Forelimb muscle (tissue), 1 donor: ENCODE measurements around the gene SLC6A8. TPM values are rescaled to one million over a fixed set of nuclear protein-coding genes. Genes with fewer than 3 reads are reported as not detected.

Experiments
- DNase-seq: peaks from one replicate; pipeline ENCODE4 v3.0.0-alpha.2; 2013; ENCODE audit warnings: low read depth
- polyA plus RNA-seq: library from polyadenylated mRNA; unstranded; fragments of 120-200 nt; gene quantifications from one replicate; pipeline ENCODE4 v1.2.1, GENCODE V29; 2013; ENCODE audit not compliant: insufficient read length

Gene SLC6A8
- polyA plus RNA-seq, 1 donor: 40.6 TPM

DNA sequence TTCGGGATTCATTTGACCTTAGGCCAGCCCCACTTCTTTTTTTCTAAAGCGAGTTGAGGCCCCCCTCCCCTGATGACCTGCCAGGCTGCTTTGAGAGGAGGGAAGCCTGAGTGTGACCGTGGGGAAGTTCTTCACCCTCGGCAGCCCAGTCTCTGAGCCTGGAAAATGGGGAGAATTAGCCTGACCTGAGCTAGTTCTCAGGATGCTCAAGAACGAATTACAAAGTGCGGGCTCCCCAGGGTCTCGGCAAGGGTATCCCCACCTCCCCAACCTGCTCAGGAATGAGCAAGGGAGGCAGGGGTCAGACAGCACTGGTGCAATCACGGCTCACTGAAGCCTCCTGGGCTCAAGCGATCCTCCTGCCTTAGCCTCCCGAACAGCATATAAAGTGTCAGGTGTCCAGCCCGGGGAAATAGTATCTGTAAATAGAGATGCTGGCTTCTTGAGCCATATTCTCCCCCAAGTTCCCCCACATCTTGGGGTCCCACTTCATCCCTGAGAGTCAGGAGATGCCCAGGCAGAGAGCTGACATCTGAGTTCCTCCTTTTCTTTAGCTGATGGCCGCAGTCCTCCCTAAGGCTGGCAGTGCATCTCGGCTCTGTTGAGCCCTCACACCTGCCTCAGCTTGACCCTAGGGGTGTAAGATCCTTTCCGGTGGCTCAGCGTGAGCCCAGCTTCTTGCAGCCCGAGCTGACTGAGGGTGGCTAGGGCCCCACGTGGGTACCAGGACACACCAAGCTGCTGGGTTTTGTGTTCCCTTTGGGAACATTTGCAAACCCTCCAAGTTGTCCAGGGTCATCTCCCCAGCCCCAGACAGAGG, 39.2 kb upstream of the SLC6A8 start:
- DNase-seq: no peak

DNA sequence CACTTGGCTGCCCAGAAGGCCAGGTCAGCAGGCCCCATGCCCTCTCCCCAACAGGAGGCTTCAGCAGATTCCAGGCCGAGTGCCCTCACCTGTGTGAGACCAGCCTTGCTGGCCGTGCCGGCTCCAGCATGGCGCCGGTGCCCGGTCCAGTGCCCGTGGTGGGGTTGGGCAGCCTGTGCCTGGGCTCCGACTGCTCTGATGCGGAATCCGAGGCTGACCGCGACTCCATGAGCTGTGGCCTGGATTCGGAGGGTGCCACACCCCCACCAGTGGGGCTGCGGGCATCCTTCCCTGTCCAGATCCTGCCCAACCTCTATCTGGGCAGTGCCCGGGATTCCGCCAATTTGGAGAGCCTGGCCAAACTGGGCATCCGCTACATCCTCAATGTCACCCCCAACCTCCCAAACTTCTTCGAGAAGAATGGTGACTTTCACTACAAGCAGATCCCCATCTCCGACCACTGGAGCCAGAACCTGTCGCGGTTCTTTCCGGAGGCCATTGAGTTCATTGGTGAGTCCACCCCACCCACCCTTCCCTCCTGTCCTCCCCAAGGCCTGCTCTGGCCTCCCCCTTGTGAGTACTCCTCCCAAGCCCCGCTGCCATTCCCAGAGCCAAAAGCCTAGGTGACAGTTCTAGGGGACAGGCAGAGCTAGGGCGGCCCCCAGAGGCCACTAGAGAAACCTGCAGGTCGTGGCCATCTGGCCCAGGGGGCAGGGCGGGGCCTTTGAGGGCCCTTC, 38.4 kb upstream of the SLC6A8 start:
- no peak for DNase-seq

DNA sequence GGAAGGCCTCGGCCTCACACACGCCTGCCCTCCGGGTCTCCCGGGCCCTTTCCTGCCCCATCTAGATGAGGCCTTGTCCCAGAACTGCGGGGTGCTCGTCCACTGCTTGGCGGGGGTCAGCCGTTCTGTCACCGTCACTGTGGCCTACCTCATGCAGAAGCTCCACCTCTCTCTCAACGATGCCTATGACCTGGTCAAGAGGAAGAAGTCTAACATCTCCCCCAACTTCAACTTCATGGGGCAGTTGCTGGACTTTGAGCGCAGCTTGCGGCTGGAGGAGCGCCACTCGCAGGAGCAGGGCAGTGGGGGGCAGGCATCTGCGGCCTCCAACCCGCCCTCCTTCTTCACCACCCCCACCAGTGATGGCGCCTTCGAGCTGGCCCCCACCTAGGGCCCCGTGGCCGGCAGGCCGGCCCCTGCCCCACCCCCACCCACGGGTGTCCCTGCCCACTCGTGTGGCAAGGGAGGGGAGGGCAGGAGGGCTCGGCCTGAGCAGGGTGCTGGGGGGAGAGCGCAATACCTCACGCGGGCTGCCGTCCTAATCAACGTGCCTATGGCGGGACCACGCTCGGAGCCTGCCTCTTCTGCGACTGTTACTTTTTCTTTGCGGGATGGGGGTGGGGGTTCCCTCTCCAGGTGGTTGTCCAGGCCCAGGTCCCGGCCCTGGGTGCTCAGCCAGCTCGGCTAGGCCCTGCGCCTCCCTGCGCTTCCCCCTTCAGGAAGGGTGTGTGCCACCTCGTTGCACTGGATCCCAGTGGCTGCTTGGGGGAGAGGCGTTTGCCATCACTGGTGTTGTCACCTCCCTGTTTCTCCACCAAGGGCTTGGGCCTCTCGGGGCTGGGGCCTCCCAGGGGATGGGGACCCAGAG, 37.6 kb upstream of the SLC6A8 start:
- no peak for DNase-seq

DNA sequence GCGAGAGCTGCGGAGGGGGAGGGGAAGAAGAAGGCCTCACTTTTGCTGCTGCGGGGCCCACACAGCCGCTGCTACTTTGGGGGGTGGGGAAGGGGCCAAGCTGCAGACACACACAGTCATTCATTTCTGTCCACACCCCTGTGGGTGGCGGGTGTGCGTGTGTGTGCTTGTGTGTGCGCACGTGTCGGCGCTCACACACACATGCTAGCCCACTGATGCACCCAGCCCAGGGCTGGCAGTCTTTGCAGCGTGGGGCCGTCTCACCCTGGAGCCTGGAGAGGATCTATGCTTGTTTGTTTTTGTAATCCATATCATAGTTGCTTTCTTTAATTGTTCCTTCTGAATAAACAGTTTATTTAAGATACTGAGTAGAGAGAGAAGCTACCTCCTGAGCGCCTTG, 36.8 kb upstream of the SLC6A8 start:
- no peak for DNase-seq

DNA sequence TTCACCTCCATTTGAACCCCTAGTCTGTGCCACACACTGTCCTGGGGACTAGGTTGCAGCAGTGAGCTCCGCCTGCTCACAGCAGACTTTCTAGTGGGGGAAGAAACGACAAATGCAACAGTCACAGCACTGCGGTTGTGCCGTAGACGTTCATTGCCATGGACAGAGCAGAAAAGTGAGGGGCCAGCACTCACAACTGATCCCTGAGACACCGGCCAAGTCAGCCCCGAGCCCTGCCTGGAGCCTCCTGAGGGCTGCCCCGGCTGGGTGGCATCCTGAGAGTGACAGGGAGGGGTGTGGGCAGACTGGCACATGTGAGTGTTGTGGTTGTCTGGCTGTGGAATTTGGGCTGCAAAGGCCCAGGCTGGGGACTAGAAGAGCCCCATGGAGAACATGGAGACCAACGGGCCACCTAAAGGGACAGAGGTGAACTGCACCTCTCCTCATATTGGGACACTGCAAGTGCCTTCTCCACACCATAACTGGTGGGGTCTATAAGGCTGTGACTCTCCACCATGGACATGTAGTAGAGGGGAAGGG, 36.1 kb upstream of the SLC6A8 start:
- no peak for DNase-seq

DNA sequence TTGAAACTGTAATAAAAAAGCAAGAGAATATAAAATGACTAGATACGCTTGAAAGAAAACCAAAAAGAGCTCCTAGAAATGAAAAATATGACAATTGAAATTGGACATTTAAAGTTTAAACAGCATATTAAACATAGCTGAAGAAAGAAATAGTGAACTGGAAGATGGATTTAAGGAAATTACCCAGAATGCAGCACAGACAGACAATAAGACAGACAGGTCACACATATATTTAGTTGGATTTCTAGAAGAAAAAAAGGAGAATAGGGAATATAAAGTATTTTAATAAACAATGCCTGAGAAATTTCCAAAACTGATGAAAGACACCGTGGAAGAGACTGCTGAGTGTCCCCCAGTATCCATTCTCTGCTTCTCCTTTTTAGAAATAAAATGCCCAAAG, 34.2 kb upstream of the SLC6A8 start:
- no peak for DNase-seq

DNA sequence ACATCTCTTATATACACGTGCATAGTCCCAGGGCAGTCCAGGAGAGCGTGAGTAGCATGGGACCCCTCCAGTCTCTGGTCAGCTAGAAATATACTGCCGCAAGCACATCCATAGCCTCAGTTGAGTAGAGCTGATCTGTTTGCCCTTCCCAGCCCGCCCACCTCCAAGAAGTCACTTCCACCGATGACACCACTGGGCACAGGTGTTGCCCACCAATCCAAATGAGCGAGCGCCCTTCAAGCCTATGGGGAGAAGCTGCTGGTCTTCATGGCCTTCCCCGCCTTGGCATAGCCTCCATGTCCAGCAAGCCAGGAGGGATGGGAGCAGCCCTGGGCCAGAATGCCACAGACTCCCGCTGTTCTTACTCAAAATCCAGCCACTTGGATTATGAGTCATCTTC, 30.6 kb upstream of the SLC6A8 start:
- DNase-seq: no peak

DNA sequence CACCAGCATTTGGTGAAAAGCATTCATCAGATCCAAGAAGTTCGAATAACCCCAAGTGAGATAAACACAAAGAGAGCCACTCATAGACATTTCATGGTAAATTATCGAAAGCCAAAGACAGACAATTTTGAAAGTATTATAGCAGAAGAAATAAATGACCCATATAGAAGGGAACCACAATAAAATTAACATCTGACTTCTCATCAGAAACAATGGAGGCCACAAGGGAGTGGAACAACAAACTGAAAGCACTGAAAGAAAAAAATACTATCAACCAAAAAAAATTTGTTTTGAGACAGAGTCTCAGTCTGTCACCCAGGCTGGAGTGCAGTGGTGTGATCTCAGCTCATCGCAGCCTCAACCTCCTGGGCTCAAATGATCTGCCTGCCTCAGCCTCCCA, 28.5 kb upstream of the SLC6A8 start:
- no peak for DNase-seq

DNA sequence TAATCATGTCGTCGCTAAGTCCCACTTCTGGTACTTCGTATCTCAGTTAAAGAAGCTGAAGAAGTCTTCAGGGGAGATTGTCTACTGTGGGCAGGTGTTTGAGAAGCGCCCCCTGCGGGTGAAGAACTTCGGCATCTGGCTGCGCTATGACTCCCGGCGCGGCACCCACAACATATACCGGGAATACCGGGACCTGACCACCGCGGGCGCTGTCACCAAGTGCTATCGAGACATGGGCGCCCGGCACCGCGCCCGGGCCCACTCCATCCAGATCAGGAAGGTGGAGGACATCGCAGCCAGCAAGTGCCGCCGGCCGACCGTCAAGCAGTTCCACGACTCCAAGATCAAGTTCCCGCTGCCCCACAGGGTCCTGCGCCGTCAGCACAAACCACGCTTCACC, 25.5 kb upstream of the SLC6A8 start:
- no peak for DNase-seq

DNA sequence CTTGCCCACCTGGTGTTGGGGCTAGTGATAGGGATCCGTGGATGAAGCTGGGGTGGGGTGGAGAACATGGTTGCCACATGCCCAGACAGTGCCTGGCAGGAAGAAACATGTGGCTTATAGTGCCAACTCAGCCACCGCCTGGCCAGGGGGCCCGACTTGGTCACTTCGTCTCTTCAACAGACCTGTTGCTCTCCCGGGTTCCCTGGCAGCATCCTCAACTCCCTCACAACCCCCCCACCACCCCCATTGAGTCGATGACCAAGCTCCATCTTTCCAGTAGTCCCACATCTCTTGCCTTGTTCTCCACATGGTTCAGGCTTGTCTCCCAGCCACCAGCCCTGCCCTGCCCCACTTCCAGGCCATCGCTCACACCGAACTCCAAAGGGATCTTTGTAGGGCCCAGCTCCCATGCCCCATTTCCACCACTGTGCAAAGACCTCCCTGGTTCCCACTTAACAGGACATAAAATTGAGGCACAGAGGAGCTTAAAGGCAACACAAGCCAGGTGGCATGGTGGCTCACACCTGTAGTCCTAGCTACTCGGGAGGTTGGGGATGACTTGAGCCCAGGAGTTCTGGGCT, 21.9 kb upstream of the SLC6A8 start:
- DNase-seq: no peak

DNA sequence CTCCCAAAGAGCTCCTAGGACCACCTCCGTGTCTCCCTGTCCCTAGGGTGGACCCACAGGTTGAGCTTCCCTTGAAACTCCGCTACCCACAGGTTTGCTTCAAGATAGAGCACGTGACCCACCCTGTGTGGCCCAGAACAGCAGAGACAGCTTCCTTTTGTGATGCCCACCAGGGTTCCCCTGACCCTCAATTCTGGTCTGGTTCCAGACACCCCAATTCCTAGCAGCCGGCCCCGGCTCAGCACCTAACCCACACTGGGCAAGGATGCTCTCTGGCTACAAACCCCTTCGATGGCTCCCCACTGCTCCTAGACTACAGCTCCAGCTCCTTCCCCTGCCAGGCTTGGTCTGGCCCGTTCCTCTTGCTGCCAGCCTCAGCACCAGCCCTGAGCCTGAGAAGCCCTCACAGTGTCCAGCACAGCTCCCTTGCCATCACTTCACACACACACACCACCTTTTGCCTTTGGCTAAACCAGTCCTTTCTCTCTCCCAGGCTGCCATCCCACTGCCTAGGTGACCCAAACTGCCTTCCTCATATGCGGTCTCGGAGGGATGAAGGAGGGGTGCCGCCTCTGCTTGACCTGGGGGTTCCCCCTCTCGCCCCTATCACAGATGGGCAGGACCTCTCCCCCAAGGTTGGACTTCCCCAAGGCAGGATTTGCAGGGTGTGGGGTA, 20.3 kb upstream of the SLC6A8 start:
- DNase-seq: no peak

DNA sequence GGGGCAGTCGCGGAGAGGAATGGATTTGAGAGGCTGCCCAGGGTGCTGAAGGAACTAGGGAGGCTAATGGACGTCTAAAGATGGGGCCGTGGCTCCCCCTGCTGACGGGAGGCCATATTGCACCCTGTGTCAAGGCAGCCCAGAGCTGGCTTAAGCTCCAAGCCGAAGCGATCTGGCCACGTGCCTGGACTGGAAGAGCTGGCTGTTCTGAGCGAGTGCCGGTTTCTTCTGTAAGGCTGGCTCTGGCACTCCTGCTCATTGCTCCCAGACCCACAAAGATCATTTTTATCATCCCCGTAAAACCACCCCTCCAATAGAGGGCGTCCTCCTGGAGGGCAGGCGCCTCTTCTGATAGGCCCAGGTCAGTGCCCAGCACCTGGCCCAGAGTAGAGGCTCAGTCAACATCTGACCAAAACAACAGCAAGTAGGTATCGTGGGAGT, 19.8 kb upstream of the SLC6A8 start:
- peak; percentile 38 for DNase-seq

DNA sequence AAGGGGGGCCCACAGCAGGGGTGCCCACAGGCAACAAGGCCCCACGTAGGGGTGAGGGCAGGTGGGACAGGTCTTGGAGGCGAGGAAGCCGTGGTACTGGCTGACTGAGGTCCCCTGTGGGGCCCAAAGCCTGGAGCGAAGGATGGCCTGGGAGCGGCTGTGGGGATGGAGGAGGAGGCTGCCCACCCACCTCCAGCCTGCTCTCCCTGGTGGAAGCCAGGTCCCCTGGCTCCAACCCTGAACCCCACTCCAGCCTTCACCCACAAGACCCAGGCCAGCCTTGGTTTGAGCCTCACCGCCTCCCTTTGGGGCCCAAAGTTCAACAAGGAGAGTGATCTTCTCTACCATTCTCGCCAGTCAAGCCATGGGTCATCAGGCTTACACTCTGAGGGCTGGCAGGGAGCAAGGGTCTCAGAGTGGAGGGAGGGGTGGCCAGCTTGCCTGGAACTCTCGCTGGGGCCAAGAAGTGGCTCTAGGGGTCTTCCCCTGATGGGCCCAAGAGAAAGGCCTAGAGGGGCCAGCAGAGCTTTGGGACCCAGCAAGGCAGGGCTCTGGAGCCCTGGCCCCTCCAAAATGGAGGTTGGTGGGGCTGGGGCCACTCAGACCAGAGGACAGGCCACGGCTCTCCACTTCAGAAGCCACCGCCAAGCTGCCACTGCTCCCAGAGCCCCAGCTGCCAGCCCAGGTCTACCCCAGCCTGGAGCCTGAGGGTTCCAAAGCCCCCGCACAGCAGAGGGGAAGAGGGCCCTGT, 19.1 kb upstream of the SLC6A8 start:
- no peak for DNase-seq

DNA sequence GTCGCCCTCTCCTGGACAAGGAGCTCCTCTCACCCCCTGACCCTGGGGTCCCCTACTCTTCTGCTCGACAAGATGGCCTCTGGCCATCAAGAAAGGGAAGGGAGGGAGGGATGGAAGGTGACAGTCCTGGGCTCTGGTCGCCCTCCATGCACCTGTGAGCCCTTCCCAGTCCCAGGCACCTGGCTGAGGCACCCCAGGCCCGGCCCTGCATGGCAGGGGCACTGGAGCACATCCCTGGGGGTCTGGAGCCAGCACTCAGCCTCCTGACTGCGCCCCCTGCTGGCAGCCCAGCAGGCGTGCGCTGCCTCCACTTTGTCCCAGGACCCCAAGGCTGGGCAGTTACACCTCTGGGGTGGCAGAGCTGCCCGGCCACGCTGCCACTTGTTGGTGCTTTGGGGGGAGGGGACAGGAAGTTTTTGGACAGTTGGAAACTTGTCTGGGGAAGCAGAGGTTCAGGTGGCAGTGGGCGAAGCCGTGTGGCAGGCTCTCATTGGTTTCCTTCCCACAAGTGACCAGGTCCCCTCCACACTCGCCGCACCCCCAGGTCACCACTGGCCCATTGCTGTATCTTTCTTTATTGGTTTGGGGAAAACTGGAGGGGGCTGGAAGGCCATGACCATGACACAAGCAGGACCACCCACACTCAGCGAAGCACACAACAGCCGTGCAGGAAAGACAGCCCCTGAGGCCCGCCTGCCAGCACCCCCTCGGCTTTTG, 18.4 kb upstream of the SLC6A8 start:
- no peak for DNase-seq

DNA sequence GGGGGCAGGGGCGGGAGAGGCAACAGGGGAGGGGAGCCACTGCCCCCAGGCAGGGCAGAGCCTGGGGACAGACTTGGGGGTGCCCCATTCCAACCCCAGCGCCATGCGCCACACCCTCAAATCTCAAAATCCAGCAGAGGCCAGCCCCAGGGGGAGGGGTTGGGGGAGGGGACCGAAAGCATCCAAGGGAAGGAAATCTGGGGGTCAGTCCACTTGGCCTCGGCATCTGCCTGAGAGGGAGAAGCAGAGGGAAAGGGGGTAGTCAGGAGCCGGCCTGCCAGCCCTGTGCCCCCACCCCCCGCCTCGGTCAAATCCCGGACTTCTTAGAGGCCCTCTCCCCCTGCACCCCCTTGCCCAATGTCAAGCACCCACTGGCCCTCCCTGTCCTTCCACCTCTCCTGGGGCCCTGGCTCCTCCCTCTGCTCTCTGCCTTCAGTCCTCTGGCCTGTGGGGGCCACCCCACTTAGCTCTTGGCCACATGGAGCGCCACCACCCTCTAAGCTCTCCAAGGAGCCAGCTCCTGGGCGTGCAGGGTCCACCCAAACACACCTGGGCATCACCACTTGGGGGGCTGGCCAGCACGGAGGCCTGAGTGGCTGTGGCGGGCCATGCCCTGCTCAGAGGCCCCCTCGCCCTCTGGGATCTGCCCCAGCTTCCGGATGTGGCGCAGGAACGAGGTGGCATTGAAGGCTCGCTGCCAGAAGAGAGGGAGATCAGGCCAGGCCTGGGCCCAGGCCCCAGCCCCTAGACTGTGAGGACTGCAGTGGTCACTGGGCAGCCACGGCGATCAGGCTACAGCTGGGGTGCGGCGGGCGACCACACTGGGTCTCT, 17.6 kb upstream of the SLC6A8 start:
- DNase-seq: no peak

DNA sequence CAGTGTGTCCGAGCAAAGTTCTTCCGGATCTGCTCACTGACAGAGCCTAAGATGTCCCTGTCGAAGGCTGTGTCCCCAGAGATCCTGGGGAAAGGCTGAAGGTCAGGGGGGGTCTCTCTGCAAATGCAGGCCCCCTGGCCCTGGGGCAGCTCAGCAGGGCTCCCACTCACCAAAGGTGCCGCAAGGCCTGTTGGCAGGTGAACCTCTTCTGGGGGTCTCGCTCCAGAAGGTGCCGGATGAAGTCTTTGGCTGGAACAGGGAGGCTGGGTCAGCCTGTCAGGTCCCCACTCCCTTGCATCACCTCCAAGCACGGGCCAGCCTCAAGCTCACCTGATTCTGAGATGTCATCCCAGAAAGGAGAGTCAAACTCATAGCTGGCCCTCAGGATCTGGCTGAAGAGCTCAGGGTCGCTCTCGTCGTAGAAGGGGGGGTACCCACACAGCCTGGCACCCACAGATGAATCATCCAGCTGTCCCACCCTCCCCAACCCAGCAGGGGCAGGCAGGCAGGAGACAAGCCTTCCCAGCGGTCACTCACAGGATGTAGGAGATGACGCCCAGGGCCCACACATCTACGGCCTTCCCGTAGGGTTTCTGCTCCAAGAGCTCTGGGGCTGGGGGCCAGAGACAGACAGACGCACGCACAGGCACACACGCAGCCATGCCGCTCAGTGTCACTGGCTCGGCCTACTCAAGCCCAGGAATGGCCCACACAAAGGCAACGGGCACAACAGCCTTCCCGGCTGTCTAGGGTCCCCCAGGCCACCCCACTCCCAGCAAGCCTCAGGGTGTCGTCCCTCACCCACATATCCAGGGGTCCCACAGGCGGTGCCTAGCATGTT, 16.8 kb upstream of the SLC6A8 start:
- DNase-seq: no peak

DNA sequence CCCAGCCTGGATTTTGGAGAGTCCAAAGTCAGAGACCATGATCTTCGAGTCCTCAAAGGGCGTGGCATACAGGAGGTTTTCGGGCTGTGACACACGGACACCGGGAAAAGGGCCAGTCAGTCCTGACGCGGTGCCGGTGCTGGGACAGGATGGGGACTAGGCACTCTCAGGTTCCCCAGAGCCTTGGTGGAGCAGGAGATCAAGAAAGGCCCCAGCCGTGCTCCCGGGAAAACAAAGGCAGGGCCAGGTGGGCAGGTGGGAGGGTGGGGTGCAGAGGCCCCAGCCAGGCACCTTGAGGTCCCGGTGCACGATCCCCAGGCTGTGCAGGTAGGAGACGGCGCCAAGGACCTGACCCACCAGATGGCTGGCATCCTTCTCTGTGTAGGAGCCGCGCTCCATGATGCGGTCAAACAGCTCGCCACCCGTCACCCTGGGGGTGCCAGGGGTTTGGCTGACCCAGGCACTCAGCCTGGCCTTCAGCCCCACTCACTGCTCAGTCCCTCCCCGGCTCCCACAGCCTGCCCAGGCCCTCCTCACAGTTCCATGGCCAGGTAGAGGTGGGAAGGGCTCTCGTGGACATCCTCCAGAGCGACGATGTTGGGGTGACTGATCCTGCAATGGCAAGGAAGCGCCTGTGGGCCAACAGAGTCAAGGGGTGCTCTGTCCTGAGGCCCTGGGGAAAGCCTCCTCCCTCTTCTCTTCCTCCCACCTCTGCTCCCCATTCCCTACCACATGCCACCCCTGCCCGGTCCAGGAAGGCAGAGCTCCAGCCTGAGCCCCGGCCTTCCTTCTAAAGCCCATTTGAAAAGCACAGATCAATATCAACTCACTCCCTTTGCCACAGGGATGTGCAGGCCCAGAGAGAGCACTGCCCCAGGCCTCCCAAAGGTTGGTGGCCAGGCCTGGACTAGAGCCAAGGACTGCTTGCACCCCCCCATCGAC, 15.9 kb upstream of the SLC6A8 start:
- no peak for DNase-seq
